HL-60 (cell line): ENCODE results near the gene VIPR2.

Experiments
- GABPA ChIP-seq: IDR thresholded peaks from 2 replicates; pipeline ENCODE4 v1.6.1; 2012; ENCODE audit warnings: low read depth
- POLR2AphosphoS5 ChIP-seq: IDR thresholded peaks from 2 replicates; pipeline ENCODE4 v1.6.1; 2012; ENCODE audit warnings: low read depth
- TF ChIP-seq, protein P1 (sequence below): IDR thresholded peaks from one replicate; pipeline ENCODE4 v1.5.1; 2011; ENCODE audit warnings: low read length, control low read depth, inconsistent platforms; ENCODE audit not compliant: insufficient read depth
- TF ChIP-seq, protein P2 (sequence below): IDR thresholded peaks from 2 replicates; pipeline ENCODE4 v1.6.1; 2012; ENCODE audit warnings: low read depth; ENCODE audit not compliant: insufficient replicate concordance

DNA sequence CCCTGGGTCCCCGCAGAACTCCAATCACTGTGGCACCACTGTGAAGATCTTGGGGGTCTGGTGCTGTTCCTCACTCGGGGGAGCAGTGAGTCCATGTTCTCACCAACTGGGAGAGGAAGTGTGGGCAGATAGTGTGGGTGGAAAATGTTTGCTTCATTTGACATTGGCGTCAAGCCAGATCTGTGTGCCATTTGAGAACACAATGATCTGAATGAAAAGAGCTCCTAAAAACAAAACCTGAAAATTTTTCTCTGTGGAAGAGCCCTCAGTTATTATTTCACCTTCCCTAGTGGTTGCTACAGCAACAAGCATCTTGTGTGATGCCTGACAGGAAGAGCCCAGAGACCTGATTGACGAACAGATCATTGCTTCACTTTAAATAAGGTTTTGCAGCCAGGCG lies 125.6 kb downstream of the VIPR2 start:
- TF ChIP-seq, protein P1, sequence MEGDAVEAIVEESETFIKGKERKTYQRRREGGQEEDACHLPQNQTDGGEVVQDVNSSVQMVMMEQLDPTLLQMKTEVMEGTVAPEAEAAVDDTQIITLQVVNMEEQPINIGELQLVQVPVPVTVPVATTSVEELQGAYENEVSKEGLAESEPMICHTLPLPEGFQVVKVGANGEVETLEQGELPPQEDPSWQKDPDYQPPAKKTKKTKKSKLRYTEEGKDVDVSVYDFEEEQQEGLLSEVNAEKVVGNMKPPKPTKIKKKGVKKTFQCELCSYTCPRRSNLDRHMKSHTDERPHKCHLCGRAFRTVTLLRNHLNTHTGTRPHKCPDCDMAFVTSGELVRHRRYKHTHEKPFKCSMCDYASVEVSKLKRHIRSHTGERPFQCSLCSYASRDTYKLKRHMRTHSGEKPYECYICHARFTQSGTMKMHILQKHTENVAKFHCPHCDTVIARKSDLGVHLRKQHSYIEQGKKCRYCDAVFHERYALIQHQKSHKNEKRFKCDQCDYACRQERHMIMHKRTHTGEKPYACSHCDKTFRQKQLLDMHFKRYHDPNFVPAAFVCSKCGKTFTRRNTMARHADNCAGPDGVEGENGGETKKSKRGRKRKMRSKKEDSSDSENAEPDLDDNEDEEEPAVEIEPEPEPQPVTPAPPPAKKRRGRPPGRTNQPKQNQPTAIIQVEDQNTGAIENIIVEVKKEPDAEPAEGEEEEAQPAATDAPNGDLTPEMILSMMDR = no peak
- TF ChIP-seq POLR2AphosphoS5 (no peak), GABPA (no peak)
- TF ChIP-seq, protein P2, sequence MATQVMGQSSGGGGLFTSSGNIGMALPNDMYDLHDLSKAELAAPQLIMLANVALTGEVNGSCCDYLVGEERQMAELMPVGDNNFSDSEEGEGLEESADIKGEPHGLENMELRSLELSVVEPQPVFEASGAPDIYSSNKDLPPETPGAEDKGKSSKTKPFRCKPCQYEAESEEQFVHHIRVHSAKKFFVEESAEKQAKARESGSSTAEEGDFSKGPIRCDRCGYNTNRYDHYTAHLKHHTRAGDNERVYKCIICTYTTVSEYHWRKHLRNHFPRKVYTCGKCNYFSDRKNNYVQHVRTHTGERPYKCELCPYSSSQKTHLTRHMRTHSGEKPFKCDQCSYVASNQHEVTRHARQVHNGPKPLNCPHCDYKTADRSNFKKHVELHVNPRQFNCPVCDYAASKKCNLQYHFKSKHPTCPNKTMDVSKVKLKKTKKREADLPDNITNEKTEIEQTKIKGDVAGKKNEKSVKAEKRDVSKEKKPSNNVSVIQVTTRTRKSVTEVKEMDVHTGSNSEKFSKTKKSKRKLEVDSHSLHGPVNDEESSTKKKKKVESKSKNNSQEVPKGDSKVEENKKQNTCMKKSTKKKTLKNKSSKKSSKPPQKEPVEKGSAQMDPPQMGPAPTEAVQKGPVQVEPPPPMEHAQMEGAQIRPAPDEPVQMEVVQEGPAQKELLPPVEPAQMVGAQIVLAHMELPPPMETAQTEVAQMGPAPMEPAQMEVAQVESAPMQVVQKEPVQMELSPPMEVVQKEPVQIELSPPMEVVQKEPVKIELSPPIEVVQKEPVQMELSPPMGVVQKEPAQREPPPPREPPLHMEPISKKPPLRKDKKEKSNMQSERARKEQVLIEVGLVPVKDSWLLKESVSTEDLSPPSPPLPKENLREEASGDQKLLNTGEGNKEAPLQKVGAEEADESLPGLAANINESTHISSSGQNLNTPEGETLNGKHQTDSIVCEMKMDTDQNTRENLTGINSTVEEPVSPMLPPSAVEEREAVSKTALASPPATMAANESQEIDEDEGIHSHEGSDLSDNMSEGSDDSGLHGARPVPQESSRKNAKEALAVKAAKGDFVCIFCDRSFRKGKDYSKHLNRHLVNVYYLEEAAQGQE = no peak
